ENCODE measurements around the gene ZMAT3.
"Not testable (repeated sequence)": the region's sequence is repeated elsewhere in the genome, so short reads cannot be mapped to it uniquely, and the experiment has no call there.

The ZMAT3 gene

DNA sequence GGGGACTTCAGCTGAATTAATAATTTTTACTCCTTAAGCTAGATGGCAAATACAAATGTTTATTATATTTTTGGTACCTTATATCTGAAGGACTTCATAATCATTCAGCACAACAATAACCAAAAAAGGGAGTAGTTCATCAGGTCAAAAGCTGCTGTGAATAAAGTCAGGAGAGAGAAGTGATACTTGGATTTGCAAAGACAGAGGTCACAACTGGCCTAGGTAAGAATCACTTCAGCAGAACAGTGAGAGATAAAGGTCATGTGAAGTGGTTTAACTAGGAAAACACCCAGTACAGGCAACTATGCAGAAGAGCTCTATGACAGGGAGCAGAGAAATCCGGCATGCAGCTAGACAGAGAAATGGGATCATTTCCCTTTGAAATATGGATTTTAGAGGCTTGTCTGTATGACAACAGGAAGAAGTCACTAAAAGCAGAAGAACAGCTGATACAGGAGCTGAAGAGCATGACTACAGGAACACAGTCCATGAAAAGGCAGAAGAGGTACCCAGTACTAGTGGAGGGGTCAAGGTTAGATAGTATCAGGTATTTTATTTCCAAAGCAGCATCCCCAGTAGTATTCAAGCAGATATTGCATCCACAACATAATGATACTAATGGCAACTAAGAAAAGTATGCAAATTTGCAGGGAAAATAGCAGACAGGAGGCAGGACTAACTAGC is 25.7 kb downstream of the ZMAT3 start:
- no peak overlapping the region for H3K4me3 Mint-ChIP-seq
- H3K36me3 Mint-ChIP-seq (ENCODE audit: low read depth) = peaks cover 45% of the 10 kb centered on the region
- H3K27ac Mint-ChIP-seq = no peak overlapping the region
- H3K9me3 Mint-ChIP-seq = no peaks in the 10 kb centered on the region
- no peaks in the 10 kb centered on the region for H3K27me3 Mint-ChIP-seq (ENCODE audit: low read depth)
- peaks cover 35% of the 10 kb centered on the region for H3K4me1 Mint-ChIP-seq (ENCODE audit: low read depth)

DNA sequence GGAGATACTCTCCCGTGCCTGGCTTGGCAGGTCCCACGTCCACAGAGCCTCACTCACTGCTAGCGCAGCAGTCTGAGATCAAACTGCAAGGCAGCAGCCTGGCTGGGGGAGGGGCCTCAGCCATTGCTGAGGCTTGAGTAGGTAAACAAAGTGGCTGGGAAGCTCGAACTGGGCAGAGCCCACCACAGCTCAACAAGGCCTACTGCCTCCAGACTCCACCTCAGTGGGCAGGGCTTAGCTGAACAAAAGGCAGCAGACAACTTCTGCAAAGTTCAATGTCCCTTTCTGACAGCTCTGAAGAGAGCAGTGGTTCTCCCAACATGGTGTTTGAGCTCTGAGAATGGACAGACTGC is 32.7 kb downstream of the ZMAT3 start:
- peaks cover 26% of the 10 kb centered on the region for H3K36me3 Mint-ChIP-seq (ENCODE audit: low read depth)
- not testable (repeated sequence) for H3K9me3 Mint-ChIP-seq, H3K4me3 Mint-ChIP-seq

DNA sequence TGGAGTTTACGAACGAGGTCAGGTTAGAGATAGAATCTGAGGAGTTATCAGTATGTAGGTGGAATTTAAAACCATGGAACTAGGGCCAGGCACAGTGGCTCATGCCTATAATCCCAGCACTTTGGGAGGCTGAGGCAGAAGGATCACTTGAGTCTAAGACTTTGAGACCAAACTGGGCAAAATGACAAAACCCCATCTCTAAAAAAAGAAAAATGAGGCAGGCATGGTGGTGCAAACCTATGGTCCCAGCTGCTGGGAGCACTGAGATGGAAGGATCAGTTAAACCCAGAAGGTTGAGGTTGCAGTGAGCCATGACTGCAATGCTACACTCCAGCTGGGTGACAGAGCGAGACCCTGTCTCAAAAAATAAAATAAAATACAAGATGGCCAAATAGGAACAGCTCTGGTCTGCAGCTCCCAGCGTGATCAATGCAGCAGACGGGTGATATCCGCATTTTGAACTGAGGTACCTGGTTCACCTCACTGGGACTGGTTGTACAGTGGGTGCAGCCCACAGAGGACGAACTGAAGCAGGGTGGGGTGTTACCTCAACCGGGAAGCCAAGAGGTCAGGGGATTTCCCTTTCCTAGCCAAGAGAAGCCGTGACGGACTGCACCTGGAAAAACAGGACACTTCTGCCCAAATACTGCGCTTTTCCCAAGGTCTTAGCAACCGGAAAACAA is 33.3 kb downstream of the ZMAT3 start:
- Mint-ChIP-seq H3K9me3 (no peaks in the 10 kb centered on the region), H3K27me3 (ENCODE audit: low read depth) (no peaks in the 10 kb centered on the region), H3K4me3 (peak overlapping the region; percentile 71), H3K27ac (peak overlapping the region; percentile 81), H3K4me1 (ENCODE audit: low read depth) (peaks cover 38% of the 10 kb centered on the region), H3K36me3 (ENCODE audit: low read depth) (peaks cover 21% of the 10 kb centered on the region)

More for the DNA sequence above, 32.7 kb downstream of the ZMAT3 start:
- not testable (repeated sequence) for H3K27me3 Mint-ChIP-seq (ENCODE audit: low read depth); H3K27ac Mint-ChIP-seq
- peaks cover 38% of the 10 kb centered on the region for H3K4me1 Mint-ChIP-seq (ENCODE audit: low read depth)

DNA sequence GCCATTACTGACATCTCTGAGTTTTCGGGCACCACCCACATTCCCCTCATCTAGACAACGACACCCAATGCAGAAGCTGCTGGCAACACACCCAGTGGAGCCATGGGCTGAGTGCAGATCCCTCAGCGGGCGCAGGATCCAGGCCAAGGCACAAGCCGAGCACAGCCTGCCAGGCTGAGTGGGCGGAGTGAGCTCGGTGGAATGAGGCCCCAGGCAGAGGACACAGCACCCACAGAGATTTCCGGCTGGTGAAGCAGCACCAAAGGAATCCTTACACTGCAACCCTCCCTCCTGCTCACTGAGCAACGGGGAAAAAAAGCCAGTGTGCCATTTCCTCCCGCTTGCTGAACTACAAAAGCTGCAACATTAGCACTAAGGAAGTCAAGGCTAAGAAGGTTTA is 34.3 kb downstream of the ZMAT3 start:
- peaks cover 33% of the 10 kb centered on the region for H3K4me1 Mint-ChIP-seq (ENCODE audit: low read depth)
- H3K27ac Mint-ChIP-seq = peak overlapping the region; percentile 81
- H3K4me3 Mint-ChIP-seq = peak overlapping the region; percentile 71
- no peaks in the 10 kb centered on the region for H3K9me3 Mint-ChIP-seq
- H3K36me3 Mint-ChIP-seq (ENCODE audit: low read depth) = peaks cover 16% of the 10 kb centered on the region
- H3K27me3 Mint-ChIP-seq (ENCODE audit: low read depth) = no peaks in the 10 kb centered on the region

DNA sequence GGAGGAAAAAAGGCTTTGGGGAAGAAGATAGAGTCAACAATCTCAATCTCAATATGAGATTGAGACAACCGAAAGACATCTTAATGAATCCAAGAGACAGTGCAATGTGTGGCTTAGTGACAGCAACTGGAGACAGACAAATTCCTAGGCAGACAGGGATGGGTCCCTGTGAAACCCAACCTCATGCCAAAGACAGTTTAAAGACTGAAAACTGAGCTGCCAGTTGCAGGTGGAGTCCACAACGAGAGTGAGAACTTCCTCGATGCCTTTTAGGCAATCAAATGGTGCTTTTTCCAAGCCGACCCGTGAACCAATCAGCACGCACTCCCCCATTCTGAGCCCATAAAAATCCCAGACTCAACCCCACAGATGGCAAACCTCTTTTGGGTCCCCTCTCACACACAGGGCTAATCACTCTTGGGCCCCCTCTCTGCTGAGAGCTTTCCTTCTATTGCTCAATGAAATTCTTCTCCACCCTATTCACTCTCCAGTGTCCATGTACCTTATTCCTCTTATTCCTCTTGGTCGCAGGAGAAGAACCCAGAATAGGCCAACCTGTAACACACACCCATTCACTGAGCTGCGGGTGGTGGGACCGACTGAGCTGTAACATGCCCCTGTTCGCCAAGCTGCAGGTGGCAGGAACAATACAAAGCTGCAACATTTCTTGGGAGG is 34.8 kb downstream of the ZMAT3 start:
- peaks cover 33% of the 10 kb centered on the region for H3K4me1 Mint-ChIP-seq (ENCODE audit: low read depth)
- peaks cover 18% of the 10 kb centered on the region for H3K36me3 Mint-ChIP-seq (ENCODE audit: low read depth)
- no peaks in the 10 kb centered on the region for H3K27me3 Mint-ChIP-seq (ENCODE audit: low read depth)
- H3K27ac Mint-ChIP-seq = peak overlapping the region; percentile 81
- H3K9me3 Mint-ChIP-seq = no peaks in the 10 kb centered on the region
- H3K4me3 Mint-ChIP-seq = peak overlapping the region; percentile 71

DNA sequence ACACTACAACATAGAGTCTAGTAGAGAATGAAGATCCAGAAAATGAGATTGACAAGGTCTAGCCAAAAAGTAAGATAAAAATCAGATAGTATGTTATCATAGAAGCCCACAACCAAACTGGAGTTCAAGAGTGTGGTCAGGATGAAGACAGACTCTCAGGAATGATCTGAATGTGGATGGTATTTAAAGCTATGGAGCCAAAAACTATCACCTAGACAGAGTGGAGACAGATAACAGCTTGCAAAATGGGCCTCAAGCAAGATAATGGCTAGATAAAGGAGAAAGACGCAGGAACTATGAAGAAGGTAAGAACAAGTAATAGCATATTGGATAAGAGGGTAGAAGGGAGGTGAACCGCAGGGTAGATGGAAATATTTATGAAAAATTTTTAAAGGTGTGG is 35.4 kb downstream of the ZMAT3 start:
- no peaks in the 10 kb centered on the region for H3K27me3 Mint-ChIP-seq (ENCODE audit: low read depth)
- H3K4me3 Mint-ChIP-seq = no peak overlapping the region
- H3K27ac Mint-ChIP-seq = no peak overlapping the region
- no peaks in the 10 kb centered on the region for H3K9me3 Mint-ChIP-seq
- H3K4me1 Mint-ChIP-seq (ENCODE audit: low read depth) = peaks cover 28% of the 10 kb centered on the region
- peaks cover 13% of the 10 kb centered on the region for H3K36me3 Mint-ChIP-seq (ENCODE audit: low read depth)

DNA sequence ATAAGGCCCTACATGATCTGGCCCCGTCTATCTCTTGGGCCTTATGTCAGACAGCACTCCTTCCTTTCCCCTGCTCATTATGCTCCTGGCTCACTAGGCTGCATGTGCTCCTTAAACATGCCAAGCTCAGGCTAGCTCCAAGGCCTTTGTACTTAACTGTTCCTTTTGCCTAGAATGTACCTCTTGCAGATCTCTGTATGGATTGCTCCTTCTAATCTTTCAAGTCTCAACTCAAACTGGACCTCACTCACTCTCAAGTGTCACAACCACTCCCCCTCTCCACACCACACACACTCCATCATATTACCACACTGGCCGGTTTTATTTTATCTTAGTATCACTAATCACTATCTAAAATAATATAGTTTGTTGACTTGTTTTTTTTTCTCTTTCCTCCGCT is 36.4 kb downstream of the ZMAT3 start:
- Mint-ChIP-seq H3K4me1 (ENCODE audit: low read depth) (peaks cover 22% of the 10 kb centered on the region), H3K4me3 (no peak overlapping the region), H3K27me3 (ENCODE audit: low read depth) (no peaks in the 10 kb centered on the region), H3K36me3 (ENCODE audit: low read depth) (peaks cover 10% of the 10 kb centered on the region), H3K9me3 (no peaks in the 10 kb centered on the region), H3K27ac (no peak overlapping the region)

DNA sequence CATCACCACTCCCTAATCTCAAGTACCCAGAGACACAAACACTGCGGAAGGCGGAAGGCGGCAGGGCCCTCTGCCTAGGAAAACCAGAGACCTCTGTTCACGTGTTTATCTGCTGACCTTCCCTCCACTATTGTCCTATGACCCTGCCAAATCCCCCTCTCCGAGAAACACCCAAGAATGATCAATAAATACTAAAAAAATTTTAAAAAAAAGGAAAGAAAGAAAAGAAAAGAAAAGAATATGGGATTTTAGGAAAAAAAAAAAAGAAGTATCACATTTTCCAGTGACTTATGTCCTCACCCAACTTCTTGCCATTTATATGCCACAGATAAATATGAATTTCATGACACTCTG is 38.3 kb downstream of the ZMAT3 start:
- not testable (repeated sequence) for H3K27ac Mint-ChIP-seq; H3K9me3 Mint-ChIP-seq; H3K27me3 Mint-ChIP-seq (ENCODE audit: low read depth); H3K4me3 Mint-ChIP-seq
- Mint-ChIP-seq H3K4me1 (ENCODE audit: low read depth) (peaks cover 19% of the 10 kb centered on the region), H3K36me3 (ENCODE audit: low read depth) (peaks cover 11% of the 10 kb centered on the region)

DNA sequence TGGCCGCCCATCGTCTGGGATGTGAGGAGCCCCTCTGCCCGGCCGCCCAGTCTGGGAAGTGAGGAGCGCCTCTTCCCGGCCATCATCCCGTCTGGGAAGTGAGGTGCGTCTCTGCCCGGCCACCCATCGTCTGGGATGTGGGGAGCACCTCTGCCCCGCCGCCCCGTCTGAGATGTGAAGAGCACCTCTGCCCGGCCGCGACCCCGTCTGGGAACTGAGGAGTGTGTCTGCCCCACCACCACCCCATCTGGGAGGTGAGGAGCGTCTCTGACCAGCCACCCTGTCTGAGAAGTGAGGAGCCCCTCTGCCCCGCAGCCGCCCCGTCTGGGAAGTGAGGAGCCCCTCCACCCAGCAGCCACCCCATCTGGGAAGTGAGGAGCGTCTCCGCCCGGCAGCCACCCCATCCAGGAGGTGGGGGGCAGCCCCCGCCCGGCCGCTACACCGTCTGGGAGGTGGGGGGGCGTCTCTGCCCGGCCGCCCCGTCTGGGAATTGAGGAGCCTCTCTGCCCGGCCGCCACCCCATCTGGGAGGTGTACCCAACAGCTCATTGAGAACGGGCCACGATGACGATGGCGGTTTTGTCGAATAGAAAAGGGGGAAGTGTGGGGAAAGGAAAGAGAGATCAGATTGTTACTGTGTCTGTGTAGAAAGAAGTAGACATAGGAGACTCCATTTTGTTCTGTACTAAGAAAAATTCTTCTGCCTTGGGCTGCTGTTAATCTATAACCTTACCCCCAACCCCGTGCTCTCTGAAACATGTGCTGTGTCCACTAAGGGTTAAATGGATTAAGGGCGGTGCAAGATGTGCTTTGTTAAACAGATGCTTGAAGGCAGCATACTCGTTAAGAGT is 38.9 kb downstream of the ZMAT3 start:
- peaks cover 17% of the 10 kb centered on the region for H3K4me1 Mint-ChIP-seq (ENCODE audit: low read depth)
- H3K27me3 Mint-ChIP-seq (ENCODE audit: low read depth); H3K9me3 Mint-ChIP-seq; H3K4me3 Mint-ChIP-seq; H3K27ac Mint-ChIP-seq; H3K36me3 Mint-ChIP-seq (ENCODE audit: low read depth): not testable (repeated sequence)

DNA sequence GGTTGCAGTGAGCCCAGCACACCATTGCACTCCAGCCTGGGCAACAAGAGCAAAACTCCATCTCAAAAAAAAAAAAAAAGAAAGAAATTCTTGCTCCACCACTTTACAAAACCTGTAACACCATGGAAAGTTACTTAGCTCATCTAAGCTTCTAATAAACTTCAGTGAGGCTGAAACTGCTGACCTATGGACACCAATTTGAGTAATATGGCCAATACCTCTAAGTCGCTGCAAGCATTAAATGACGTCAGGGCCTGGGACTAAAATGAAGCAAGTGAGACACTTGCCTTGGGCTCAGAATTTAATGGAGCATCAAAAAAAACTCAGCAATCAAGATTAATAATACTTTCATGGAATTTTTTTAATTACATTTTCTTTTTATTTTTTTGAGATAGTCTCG is 42.5 kb downstream of the ZMAT3 start:
- Mint-ChIP-seq H3K9me3 (no peaks in the 10 kb centered on the region), H3K36me3 (ENCODE audit: low read depth) (peaks cover 15% of the 10 kb centered on the region), H3K4me3 (no peak overlapping the region), H3K27ac (no peak overlapping the region), H3K27me3 (ENCODE audit: low read depth) (no peaks in the 10 kb centered on the region), H3K4me1 (ENCODE audit: low read depth) (peaks cover 14% of the 10 kb centered on the region)

DNA sequence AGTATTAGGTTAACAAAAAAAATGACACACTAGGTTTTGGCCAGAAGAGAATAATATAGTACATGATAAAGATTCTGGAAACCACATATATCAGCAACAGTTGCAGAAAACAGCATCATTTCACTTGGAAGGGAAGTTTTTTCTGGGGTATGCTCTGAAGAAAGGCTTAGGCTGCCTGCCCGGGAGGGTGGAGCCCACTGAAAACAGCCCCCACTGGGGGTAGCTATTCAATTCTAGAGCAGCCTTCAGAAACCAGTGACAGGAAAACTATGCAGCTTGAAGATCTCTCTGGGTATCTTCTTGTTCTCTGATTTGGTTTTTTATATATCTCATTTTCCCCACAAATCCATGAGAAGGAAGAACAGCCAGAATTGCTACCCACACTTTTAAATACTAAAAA is 43.2 kb downstream of the ZMAT3 start:
- Mint-ChIP-seq H3K9me3 (no peaks in the 10 kb centered on the region), H3K27me3 (ENCODE audit: low read depth) (no peaks in the 10 kb centered on the region), H3K36me3 (ENCODE audit: low read depth) (peaks cover 16% of the 10 kb centered on the region), H3K4me1 (ENCODE audit: low read depth) (peaks cover 16% of the 10 kb centered on the region), H3K27ac (peak overlapping the region; percentile 29), H3K4me3 (no peak overlapping the region)

DNA sequence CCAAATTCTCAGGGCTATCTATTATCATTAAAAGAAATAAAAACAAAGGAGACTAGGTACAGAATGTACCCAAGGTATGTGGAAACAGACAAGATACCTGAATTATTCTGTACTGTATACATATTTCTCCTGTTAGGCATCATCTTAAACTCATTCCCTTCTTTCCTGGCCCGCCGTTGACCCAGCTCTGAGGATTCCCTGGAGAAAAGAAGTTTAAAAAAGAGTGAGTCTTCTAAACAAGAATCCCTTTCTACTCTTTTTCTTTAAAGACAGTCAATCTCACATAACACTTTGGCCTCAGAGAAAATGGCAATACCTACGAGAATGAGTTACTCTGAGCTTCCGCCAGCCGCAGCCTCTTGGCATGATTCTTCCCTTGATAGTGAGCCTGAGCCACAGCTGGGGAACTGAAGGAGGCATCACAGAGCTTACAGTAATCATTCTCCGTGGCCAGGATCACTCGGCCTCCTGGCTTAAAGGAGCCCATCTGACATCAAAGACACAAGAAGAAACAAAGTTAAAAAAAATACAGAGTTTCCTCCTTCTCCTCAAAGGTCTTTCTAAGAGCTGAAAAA is 44.2 kb downstream of the ZMAT3 start:
- peak overlapping the region; percentile 81 for H3K27ac Mint-ChIP-seq
- no peaks in the 10 kb centered on the region for H3K9me3 Mint-ChIP-seq
- peaks cover 16% of the 10 kb centered on the region for H3K4me1 Mint-ChIP-seq (ENCODE audit: low read depth)
- H3K4me3 Mint-ChIP-seq = no peak overlapping the region
- H3K36me3 Mint-ChIP-seq (ENCODE audit: low read depth) = peaks cover 16% of the 10 kb centered on the region
- H3K27me3 Mint-ChIP-seq (ENCODE audit: low read depth) = no peaks in the 10 kb centered on the region

DNA sequence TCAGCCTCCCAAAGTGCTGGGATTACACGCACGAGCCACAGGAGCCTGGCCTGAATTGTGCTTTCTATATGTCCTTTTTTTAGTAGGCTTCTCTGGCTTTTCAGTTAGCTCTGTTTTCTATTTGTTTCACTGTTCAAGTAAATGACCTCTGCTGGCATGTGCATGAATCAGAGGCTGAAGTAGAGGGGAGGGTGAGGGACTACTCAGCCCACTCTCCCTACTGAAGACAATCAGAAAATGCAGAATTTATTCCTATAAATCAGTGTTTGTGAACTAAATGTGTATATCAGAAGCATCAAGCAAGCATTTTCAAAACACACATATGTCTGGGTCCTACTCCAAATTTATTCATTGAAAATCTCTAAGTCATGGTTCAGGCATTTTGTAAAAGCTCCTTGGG is 45.0 kb downstream of the ZMAT3 start:
- Mint-ChIP-seq H3K4me3 (no peak overlapping the region), H3K36me3 (ENCODE audit: low read depth) (peaks cover 13% of the 10 kb centered on the region), H3K4me1 (ENCODE audit: low read depth) (peaks cover 18% of the 10 kb centered on the region), H3K27me3 (ENCODE audit: low read depth) (no peaks in the 10 kb centered on the region), H3K27ac (no peak overlapping the region), H3K9me3 (no peaks in the 10 kb centered on the region)

DNA sequence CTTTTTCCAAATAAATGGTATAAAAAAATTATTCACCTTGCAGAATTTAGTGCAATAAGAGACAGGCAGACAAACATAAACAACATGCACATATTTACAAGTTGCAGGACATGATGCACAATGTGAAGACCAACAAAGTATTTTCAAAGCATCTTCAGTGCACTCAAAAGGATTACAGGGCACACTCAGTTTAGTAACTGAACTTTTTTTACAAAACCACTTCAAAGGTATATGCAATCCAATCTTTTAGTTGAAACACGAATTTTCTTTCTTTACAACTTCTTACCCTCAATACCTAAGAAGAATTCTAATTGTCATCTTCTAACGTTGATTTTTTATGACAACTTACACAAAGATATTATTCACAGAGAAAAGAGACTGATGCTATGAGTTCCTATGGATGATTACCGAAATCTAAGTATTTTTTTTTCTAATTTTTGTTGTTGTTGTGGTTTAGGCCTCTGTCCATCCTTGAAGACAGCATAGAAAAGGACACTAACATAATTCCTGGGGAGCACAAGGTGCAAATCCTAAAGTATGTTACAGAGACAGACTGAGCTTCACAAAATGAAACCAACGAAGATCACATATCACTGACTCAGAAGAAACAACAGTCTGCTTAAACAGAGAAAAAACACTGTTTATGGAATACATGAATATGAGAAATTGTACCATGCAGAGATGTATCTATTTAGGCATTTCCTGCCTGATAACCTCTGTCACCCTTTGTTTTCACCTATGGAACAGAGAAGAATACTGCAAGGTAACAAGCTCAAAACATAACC is 50.3 kb downstream of the ZMAT3 start:
- no peaks in the 10 kb centered on the region for H3K27me3 Mint-ChIP-seq (ENCODE audit: low read depth)
- H3K27ac Mint-ChIP-seq = peak overlapping the region; percentile 55
- H3K4me3 Mint-ChIP-seq = peak overlapping the region; percentile 49
- H3K36me3 Mint-ChIP-seq (ENCODE audit: low read depth) = peaks cover 7% of the 10 kb centered on the region
- no peaks in the 10 kb centered on the region for H3K9me3 Mint-ChIP-seq
- peaks cover 33% of the 10 kb centered on the region for H3K4me1 Mint-ChIP-seq (ENCODE audit: low read depth)

Measured in T-helper 1 cell treated with Interleukin-12 subunit alpha and Interleukin-12 subunit beta and Interleukin-4 antibody, amounts not matched to agents 30 μg/mL and 1 μg/mL, for 36 hours (primary cell).